ENCODE measurements around the gene EME2. TPM values are rescaled to one million over a fixed set of nuclear protein-coding genes. Genes with fewer than 3 reads are reported as not detected.

EME2 gene
- total and polyA plus RNA-seq, 3 donors from 2014 or later: 12.5 to 34.2 (median 20.3) TPM

- H3K4me1 ChIP-seq: peaks cover 20% of the 10 kb centered on the region
- TF ChIP-seq CTCF (IDR thresholded peaks at IDR 0.05): no peak
- TF ChIP-seq POLR2A (IDR thresholded peaks at IDR 0.05): no peak
- H3K27ac ChIP-seq: no peak overlapping the region
- H3K4me3 ChIP-seq: no peak overlapping the region
- no peaks in the 10 kb centered on the region for H3K9me3 ChIP-seq
- 88 to 89% methylated on average over 22 of the region's 22 CpGs for WGBS, 2 donors
- no peak for DNase-seq
- no peaks in the 10 kb centered on the region for H3K27me3 ChIP-seq
- H3K36me3 ChIP-seq (ENCODE audit: low read depth, missing control alignments): no peaks in the 10 kb centered on the region
- intact Hi-C loops (cut with DNase I; ENCODE audit: low total_unique reads): no loop called here
Observed at GRCh38 chr16:1776991-1777374, 4.4 kb downstream of the EME2 start.

DNA sequence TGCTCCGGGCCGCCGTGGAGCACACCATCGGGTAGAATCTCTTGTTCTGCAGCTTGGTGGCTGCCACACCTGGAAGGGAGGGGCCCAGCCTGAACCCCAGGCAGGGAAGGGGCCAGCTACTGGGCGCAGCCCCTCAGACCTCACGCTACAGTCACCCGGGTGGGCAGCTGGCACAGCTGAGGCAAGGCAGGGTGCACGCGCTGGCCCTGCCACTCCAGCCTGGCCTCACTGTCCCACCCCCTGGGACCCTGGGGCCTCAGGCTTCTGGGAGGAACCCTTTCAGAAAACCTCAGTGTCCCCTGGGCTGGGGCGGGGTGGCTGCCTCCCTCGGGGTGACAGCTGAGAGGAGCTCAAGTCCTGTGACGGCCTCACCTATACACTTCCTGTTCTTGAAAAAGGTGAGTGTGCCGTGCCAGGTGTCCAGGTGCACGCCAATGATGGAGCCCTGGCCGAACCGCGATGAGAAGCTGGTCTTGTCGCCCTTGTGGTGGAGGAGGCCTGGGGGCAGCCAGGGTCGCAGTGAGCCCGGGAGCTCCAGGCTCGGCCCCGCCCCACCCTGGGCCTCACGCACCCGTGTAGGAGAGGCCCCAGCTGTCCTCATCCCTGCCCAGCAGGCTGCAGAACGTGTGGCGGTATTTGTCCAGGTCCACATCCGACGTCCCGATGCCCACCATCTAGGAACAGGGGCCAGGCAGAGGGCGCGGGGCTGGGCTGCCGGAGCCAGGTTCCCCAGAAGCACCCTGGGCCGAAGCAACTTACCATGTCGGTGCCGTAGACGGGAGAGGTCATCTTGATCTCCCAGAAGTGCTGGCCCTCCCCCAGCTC, 5.0 kb downstream of the EME2 start:
- H3K4me3 ChIP-seq: no peak overlapping the region
- H3K9me3 ChIP-seq: no peaks in the 10 kb centered on the region
- no peaks in the 10 kb centered on the region for H3K36me3 ChIP-seq (ENCODE audit: low read depth, missing control alignments)
- no peak for DNase-seq
- WGBS, 2 donors: 65 to 79% methylated on average over 4 to 32 of the region's 36 CpGs
- TF ChIP-seq POLR2A (IDR thresholded peaks at IDR 0.05): no peak
- H3K27me3 ChIP-seq: no peaks in the 10 kb centered on the region
- intact Hi-C loops (cut with DNase I; ENCODE audit: low total_unique reads): no loop called here
- H3K27ac ChIP-seq: no peak overlapping the region
- peaks cover 16% of the 10 kb centered on the region for H3K4me1 ChIP-seq

GRCh38 chr16:1778200-1779179, 5.9 kb downstream of the EME2 start:
- Histone ChIP-seq H3K36me3 (ENCODE audit: low read depth, missing control alignments) (no peaks in the 10 kb centered on the region), H3K4me3 (no peak overlapping the region), H3K27ac (no peak overlapping the region), H3K4me1 (peaks cover 16% of the 10 kb centered on the region), H3K27me3 (no peaks in the 10 kb centered on the region), H3K9me3 (no peaks in the 10 kb centered on the region)
- 88 to 90% methylated on average over 13 to 34 of the region's 34 CpGs for WGBS, 2 donors
- DNase-seq: no peak
- intact Hi-C loops (cut with DNase I; ENCODE audit: low total_unique reads): no loop called here
- TF ChIP-seq POLR2A (IDR thresholded peaks at IDR 0.05) (no peak), CTCF (IDR thresholded peaks at IDR 0.05) (no peak)

DNA sequence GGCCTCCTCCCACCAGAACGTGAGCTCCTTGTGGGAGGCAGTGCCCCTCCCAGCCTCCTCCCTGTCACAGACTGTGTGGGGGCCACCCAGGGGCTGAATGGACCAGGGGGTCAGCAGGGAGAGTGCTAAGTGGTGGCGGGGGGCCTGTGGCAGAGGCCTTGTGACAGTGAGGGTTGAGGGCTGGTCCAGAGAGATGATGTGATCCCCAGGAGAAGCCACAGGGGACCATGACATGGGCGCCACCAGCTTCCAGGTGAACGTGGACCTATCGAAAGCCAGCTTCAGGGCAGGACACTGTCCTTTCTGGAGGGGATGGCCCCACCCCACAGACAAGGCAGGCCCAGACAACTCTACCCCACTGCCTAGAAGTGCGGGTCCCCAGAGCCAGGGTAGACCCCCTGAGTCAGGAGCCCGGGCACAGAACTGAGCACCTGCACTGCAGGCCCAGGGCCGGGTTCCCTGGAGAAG, 6.7 kb downstream of the EME2 start:
- Histone ChIP-seq H3K27me3 (no peaks in the 10 kb centered on the region), H3K4me3 (no peak overlapping the region), H3K27ac (no peak overlapping the region), H3K4me1 (peaks cover 17% of the 10 kb centered on the region), H3K36me3 (ENCODE audit: low read depth, missing control alignments) (no peaks in the 10 kb centered on the region), H3K9me3 (no peaks in the 10 kb centered on the region)
- DNase-seq: no peak
- 82 to 85% methylated on average over 2 to 8 of the region's 8 CpGs for WGBS, 2 donors
- TF ChIP-seq POLR2A (IDR thresholded peaks at IDR 0.05): no peak
- intact Hi-C loops (cut with DNase I; ENCODE audit: low total_unique reads): no loop called here

DNA sequence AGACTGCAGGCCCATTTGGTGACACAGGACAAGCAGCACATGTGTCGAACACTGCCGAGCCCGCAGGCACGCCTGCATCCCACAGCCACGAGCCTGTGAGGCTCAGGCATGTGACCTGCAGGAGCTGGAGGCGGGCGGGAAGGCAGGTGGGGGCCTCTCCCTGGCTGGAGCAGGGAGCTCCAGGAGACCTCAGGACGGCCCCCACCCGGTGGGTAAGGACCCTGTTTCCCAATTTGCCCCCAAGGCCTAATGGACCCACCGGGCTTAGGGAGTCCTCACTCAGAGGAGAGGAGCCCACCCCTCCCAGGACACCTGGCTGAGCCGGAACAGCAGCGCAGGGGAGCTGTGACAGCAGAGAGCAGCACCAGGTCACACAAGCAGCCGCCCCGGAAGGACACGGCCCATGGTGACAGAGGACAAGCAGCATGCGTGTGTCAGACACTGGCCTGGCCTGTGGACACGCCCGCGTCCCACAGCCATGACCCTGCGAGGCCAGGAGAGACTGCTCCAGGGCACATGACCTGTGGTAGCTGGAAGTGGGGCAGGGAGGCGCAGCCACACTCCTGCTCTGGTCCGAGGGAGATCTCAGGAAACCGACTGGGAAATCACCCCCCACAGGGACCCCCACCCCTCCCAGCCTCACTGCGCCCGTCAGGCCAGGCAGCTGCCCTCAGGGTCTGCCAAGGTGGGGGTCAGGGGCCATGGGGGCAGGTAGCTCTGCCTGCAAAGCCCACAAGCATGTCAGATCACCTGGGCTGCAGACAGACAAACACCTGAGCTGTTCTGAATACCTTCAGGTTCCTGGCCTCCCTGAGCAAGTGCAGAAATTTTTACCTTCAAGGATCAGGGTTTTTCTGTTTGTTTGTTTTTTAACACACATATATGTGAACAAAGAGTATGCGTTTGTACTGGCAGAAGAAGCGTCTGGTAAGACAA, 7.4 kb downstream of the EME2 start:
- 82 to 86% methylated on average over 5 to 27 of the region's 27 CpGs for WGBS, 2 donors
- Histone ChIP-seq H3K27me3 (no peaks in the 10 kb centered on the region), H3K9me3 (no peaks in the 10 kb centered on the region), H3K36me3 (ENCODE audit: low read depth, missing control alignments) (no peaks in the 10 kb centered on the region), H3K4me1 (peaks cover 16% of the 10 kb centered on the region), H3K27ac (no peak overlapping the region), H3K4me3 (no peak overlapping the region)
- TF ChIP-seq POLR2A (IDR thresholded peaks at IDR 0.05): no peak
- TF ChIP-seq CTCF (IDR thresholded peaks at IDR 0.05): no peak
- DNase-seq: no peak
- intact Hi-C loops (cut with DNase I; ENCODE audit: low total_unique reads): no loop called here

Data from testis (tissue), 3 donors.